MG63 (cell line): ENCODE measurements around the gene CRHR2. TPM values are rescaled to one million over a fixed set of nuclear protein-coding genes. Genes with fewer than 3 reads are reported as not detected.

Experiments
- DNase-seq: peaks from one replicate; pipeline ENCODE4 v3.0.0-alpha.2; 2020
- H3K27me3 ChIP-seq: fragments of 250-450 bp; sonication (Bioruptor Pico); 2 replicates; pipeline ENCODE4 v1.5.1; 2020; ENCODE audit warnings: mild to moderate bottlenecking, moderate library complexity
- H3K36me3 ChIP-seq: fragments of 250-450 bp; sonication (Bioruptor Pico); 2 replicates; pipeline ENCODE4 v1.5.1; 2020; ENCODE audit warnings: mild to moderate bottlenecking, moderate library complexity
- H3K4me3 ChIP-seq: fragments of 250-450 bp; sonication (Bioruptor Pico); 2 replicates; pipeline ENCODE4 v1.5.1; 2020; ENCODE audit warnings: mild to moderate bottlenecking, moderate library complexity
- H3K9me3 ChIP-seq: fragments of 250-450 bp; sonication (Bioruptor Pico); 2 replicates; pipeline ENCODE4 v1.5.1; 2020; ENCODE audit warnings: mild to moderate bottlenecking, moderate library complexity
- total RNA-seq: library from RNA; depleted of rRNA; stranded (reverse); fragments of >200 nt; shearing (Covaris generic); gene quantifications from 2 replicates; pipeline ENCODE4 v1.2.3, GENCODE V29; 2014; ENCODE audit warnings: low replicate concordance

The CRHR2 gene
- total RNA-seq, 1 experiment from 2014 or later = not detected

- H3K27me3 ChIP-seq = no peaks in the 10 kb centered on the region
- H3K4me3 ChIP-seq = no peak overlapping the region
- no peaks in the 10 kb centered on the region for H3K36me3 ChIP-seq
- no peak for DNase-seq
- no peaks in the 10 kb centered on the region for H3K9me3 ChIP-seq
Measured at GRCh38 chr7:30692882-30693281, 10.6 kb upstream of the CRHR2 start.

GRCh38 chr7:30692438-30692837, 10.2 kb upstream of the CRHR2 start:
- no peaks in the 10 kb centered on the region for H3K36me3 ChIP-seq
- H3K4me3 ChIP-seq = no peak overlapping the region
- no peaks in the 10 kb centered on the region for H3K27me3 ChIP-seq
- DNase-seq = no peak
- H3K9me3 ChIP-seq = no peaks in the 10 kb centered on the region

GRCh38 chr7:30690011-30690410, 7.8 kb upstream of the CRHR2 start:
- Histone ChIP-seq H3K9me3 (no peaks in the 10 kb centered on the region), H3K4me3 (no peak overlapping the region), H3K27me3 (no peaks in the 10 kb centered on the region), H3K36me3 (no peaks in the 10 kb centered on the region)
- no peak for DNase-seq

- Histone ChIP-seq H3K27me3 (no peaks in the 10 kb centered on the region), H3K4me3 (no peak overlapping the region), H3K36me3 (no peaks in the 10 kb centered on the region), H3K9me3 (no peaks in the 10 kb centered on the region)
- DNase-seq = no peak
Measured at GRCh38 chr7:30688718-30689221, 6.5 kb upstream of the CRHR2 start.

GRCh38 chr7:30687604-30688003, 5.3 kb upstream of the CRHR2 start:
- Histone ChIP-seq H3K27me3 (peaks cover 6% of the 10 kb centered on the region), H3K4me3 (no peak overlapping the region), H3K9me3 (no peaks in the 10 kb centered on the region), H3K36me3 (no peaks in the 10 kb centered on the region)
- no peak for DNase-seq

- H3K9me3 ChIP-seq = no peaks in the 10 kb centered on the region
- H3K27me3 ChIP-seq = peaks cover 36% of the 10 kb centered on the region
- H3K4me3 ChIP-seq = no peak overlapping the region
- no peaks in the 10 kb centered on the region for H3K36me3 ChIP-seq
- no peak for DNase-seq
Measured at GRCh38 chr7:30684351-30684750, 2.1 kb upstream of the CRHR2 start.

- Histone ChIP-seq H3K4me3 (no peak overlapping the region), H3K9me3 (no peaks in the 10 kb centered on the region), H3K36me3 (no peaks in the 10 kb centered on the region), H3K27me3 (peaks cover 40% of the 10 kb centered on the region)
- DNase-seq = no peak
Measured at GRCh38 chr7:30683816-30684215, 1.6 kb upstream of the CRHR2 start.

- Histone ChIP-seq H3K9me3 (no peaks in the 10 kb centered on the region), H3K4me3 (no peak overlapping the region), H3K27me3 (peaks cover 43% of the 10 kb centered on the region), H3K36me3 (no peaks in the 10 kb centered on the region)
- no peak for DNase-seq
Measured at GRCh38 chr7:30683306-30683705, 1.1 kb upstream of the CRHR2 start.

GRCh38 chr7:30681815-30682211, 443 bp downstream of the CRHR2 start:
- Histone ChIP-seq H3K4me3 (no peak overlapping the region), H3K9me3 (no peaks in the 10 kb centered on the region)
- no peak for DNase-seq

GRCh38 chr7:30681331-30681797, 892 bp downstream of the CRHR2 start:
- H3K4me3 ChIP-seq = no peak overlapping the region
- DNase-seq = no peak
- H3K27me3 ChIP-seq = peaks cover 57% of the 10 kb centered on the region
- H3K36me3 ChIP-seq = no peaks in the 10 kb centered on the region
- no peaks in the 10 kb centered on the region for H3K9me3 ChIP-seq

More at GRCh38 chr7:30681815-30682211, 443 bp downstream of the CRHR2 start:
- H3K36me3 ChIP-seq = no peaks in the 10 kb centered on the region
- peaks cover 54% of the 10 kb centered on the region for H3K27me3 ChIP-seq

GRCh38 chr7:30679664-30680063, 2.6 kb downstream of the CRHR2 start:
- H3K27me3 ChIP-seq = peaks cover 62% of the 10 kb centered on the region
- no peaks in the 10 kb centered on the region for H3K9me3 ChIP-seq
- DNase-seq = no peak
- no peak overlapping the region for H3K4me3 ChIP-seq
- H3K36me3 ChIP-seq = no peaks in the 10 kb centered on the region

- H3K9me3 ChIP-seq = no peaks in the 10 kb centered on the region
- H3K27me3 ChIP-seq = peaks cover 62% of the 10 kb centered on the region
- no peaks in the 10 kb centered on the region for H3K36me3 ChIP-seq
- H3K4me3 ChIP-seq = no peak overlapping the region
- DNase-seq = no peak
Measured at GRCh38 chr7:30678805-30679204, 3.5 kb downstream of the CRHR2 start.

GRCh38 chr7:30674876-30675275, 7.4 kb downstream of the CRHR2 start:
- no peak for DNase-seq
- peaks cover 30% of the 10 kb centered on the region; the same call in 1 of the 2 replicates for H3K27me3 ChIP-seq
- no peak overlapping the region for H3K4me3 ChIP-seq
- no peaks in the 10 kb centered on the region for H3K36me3 ChIP-seq
- H3K9me3 ChIP-seq = no peaks in the 10 kb centered on the region

GRCh38 chr7:30674420-30674819, 7.8 kb downstream of the CRHR2 start:
- Histone ChIP-seq H3K4me3 (no peak overlapping the region), H3K27me3 (peaks cover 27% of the 10 kb centered on the region; the same call in 1 of the 2 replicates), H3K36me3 (no peaks in the 10 kb centered on the region), H3K9me3 (no peaks in the 10 kb centered on the region)
- no peak for DNase-seq

- DNase-seq = peak; percentile 59
- Histone ChIP-seq H3K36me3 (no peaks in the 10 kb centered on the region), H3K27me3 (peaks cover 9% of the 10 kb centered on the region; the same call in 1 of the 2 replicates), H3K4me3 (no peak overlapping the region), H3K9me3 (no peaks in the 10 kb centered on the region)
Measured at GRCh38 chr7:30671793-30672465, 10.3 kb downstream of the CRHR2 start.

GRCh38 chr7:30668102-30668501, 14.2 kb downstream of the CRHR2 start:
- no peak overlapping the region for H3K4me3 ChIP-seq
- no peaks in the 10 kb centered on the region for H3K9me3 ChIP-seq
- H3K36me3 ChIP-seq = no peaks in the 10 kb centered on the region
- no peak for DNase-seq
- no peaks in the 10 kb centered on the region for H3K27me3 ChIP-seq

GRCh38 chr7:30667172-30667571, 15.1 kb downstream of the CRHR2 start:
- Histone ChIP-seq H3K4me3 (no peak overlapping the region), H3K9me3 (no peaks in the 10 kb centered on the region), H3K36me3 (no peaks in the 10 kb centered on the region), H3K27me3 (no peaks in the 10 kb centered on the region)
- DNase-seq = no peak

GRCh38 chr7:30665449-30665848, 16.8 kb downstream of the CRHR2 start:
- Histone ChIP-seq H3K9me3 (no peaks in the 10 kb centered on the region), H3K4me3 (no peak overlapping the region), H3K27me3 (no peaks in the 10 kb centered on the region), H3K36me3 (no peaks in the 10 kb centered on the region)
- DNase-seq = no peak
